Measurements from ENCODE around the gene DPCD.
"Not testable (repeated sequence)": the region's sequence is repeated elsewhere in the genome, so short reads cannot be mapped to it uniquely, and the experiment has no call there.

Gene DPCD

GRCh38 chr10:101617824-101618568 lies 29.9 kb downstream of the DPCD start:
- DNase-seq (no peak), ATAC-seq (no peak)
- Mint-ChIP-seq H3K9me3 (no peaks in the 10 kb centered on the region), H3K27ac (peak overlapping the region; percentile 3), H3K4me1 (peaks cover 3% of the 10 kb centered on the region), H3K36me3 (ENCODE audit: low read depth) (peaks cover 12% of the 10 kb centered on the region), H3K27me3 (no peaks in the 10 kb centered on the region), H3K4me3 (no peak overlapping the region)

DNA sequence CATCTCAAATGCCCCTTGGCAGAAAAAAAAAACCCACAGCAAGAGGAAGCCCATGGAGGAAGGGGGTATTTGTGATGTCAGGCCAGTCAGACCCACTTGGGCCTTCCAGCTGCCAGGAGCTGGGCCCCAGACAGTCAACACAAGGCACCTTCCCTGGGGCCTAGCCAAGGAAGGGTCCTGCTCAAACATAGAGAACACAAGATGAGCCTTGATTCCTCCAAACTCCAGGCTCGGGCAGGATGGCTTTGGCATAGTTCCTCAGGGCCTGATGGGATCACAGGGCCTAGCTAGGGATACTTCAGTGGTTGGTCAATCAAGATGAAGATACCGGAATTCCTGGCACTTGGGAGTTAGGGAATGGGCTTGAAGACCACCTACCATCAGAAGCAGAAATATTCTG lies 30.8 kb downstream of the DPCD start:
- Mint-ChIP-seq H3K27me3 (no peaks in the 10 kb centered on the region), H3K36me3 (ENCODE audit: low read depth) (peaks cover 18% of the 10 kb centered on the region), H3K27ac (no peak overlapping the region), H3K4me3 (no peak overlapping the region), H3K4me1 (peaks cover 3% of the 10 kb centered on the region), H3K9me3 (no peaks in the 10 kb centered on the region)
- ATAC-seq (no peak), DNase-seq (no peak)

DNA sequence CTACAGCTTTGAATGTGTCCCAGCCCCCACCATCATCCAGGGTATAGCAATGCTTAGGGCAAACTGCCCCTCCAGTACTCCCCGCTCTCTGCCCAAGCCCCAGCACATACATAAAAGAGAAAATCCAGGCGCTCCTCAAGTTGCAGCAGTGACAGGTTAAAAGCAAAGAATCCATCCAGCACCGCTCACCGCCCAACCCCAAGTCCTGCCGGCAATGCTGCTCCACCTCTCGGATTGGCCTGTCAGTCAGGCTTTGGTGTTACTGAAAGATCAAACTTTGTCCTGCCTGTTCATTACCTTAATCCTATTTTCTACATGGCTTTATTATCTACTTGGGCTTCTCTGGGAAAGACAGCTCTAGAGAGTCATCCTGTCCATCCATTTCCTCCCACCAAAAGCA lies 31.9 kb downstream of the DPCD start:
- DNase-seq, result no peak
- no peak for ATAC-seq
- H3K4me1 Mint-ChIP-seq, result peaks cover 3% of the 10 kb centered on the region
- H3K4me3 Mint-ChIP-seq, result no peak overlapping the region
- H3K27me3 Mint-ChIP-seq, result no peaks in the 10 kb centered on the region
- no peak overlapping the region for H3K27ac Mint-ChIP-seq
- H3K9me3 Mint-ChIP-seq, result no peaks in the 10 kb centered on the region
- H3K36me3 Mint-ChIP-seq (ENCODE audit: low read depth), result peaks cover 26% of the 10 kb centered on the region

DNA sequence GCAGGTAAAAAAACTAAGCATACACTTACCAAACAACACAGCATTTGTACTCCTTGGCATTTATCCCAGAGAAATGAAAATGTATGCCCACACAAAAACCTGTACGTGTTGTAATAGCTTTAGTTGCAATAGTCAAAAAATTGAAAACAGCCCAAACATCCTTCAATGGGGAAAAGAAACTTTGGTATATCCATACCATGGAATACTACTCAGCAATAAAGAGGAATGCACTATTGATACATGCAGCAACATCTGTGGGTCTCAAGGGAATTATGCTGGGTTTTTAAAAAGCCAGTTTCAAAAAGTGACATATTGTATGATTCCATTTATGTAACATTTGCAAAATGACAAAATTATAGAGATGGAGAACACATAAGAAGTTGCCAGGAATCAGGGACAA lies 35.4 kb downstream of the DPCD start:
- peaks cover 26% of the 10 kb centered on the region for H3K36me3 Mint-ChIP-seq (ENCODE audit: low read depth)

GRCh38 chr10:101624526-101625102 lies 36.5 kb downstream of the DPCD start:
- Mint-ChIP-seq H3K9me3 (no peaks in the 10 kb centered on the region), H3K4me3 (no peak overlapping the region), H3K4me1 (no peaks in the 10 kb centered on the region), H3K27me3 (no peaks in the 10 kb centered on the region), H3K27ac (no peak overlapping the region), H3K36me3 (ENCODE audit: low read depth) (peaks cover 26% of the 10 kb centered on the region)
- ATAC-seq (no peak), DNase-seq (no peak)

More for the DNA sequence above, 35.4 kb downstream of the DPCD start:
- no peak for ATAC-seq
- no peak for DNase-seq
- H3K27me3 Mint-ChIP-seq, result no peaks in the 10 kb centered on the region
- H3K4me1 Mint-ChIP-seq, result no peaks in the 10 kb centered on the region
- no peak overlapping the region for H3K27ac Mint-ChIP-seq
- no peaks in the 10 kb centered on the region for H3K9me3 Mint-ChIP-seq
- H3K4me3 Mint-ChIP-seq, result no peak overlapping the region

- ATAC-seq, result no peak
- H3K27me3 Mint-ChIP-seq, result no peaks in the 10 kb centered on the region
- no peaks in the 10 kb centered on the region for H3K4me1 Mint-ChIP-seq
- no peak overlapping the region for H3K27ac Mint-ChIP-seq
- peaks cover 25% of the 10 kb centered on the region for H3K36me3 Mint-ChIP-seq (ENCODE audit: low read depth)
- no peaks in the 10 kb centered on the region for H3K9me3 Mint-ChIP-seq
- H3K4me3 Mint-ChIP-seq, result no peak overlapping the region
- no peak for DNase-seq
Measured at GRCh38 chr10:101625821-101626412, 37.8 kb downstream of the DPCD start.

- H3K27me3 Mint-ChIP-seq, result no peaks in the 10 kb centered on the region
- H3K9me3 Mint-ChIP-seq, result no peaks in the 10 kb centered on the region
- no peak overlapping the region for H3K27ac Mint-ChIP-seq
- H3K36me3 Mint-ChIP-seq (ENCODE audit: low read depth), result peaks cover 7% of the 10 kb centered on the region
- ATAC-seq, result no peak
- no peaks in the 10 kb centered on the region for H3K4me1 Mint-ChIP-seq
- no peak overlapping the region for H3K4me3 Mint-ChIP-seq
- DNase-seq, result no peak
Measured at GRCh38 chr10:101629837-101630632, 41.9 kb downstream of the DPCD start.

DNA sequence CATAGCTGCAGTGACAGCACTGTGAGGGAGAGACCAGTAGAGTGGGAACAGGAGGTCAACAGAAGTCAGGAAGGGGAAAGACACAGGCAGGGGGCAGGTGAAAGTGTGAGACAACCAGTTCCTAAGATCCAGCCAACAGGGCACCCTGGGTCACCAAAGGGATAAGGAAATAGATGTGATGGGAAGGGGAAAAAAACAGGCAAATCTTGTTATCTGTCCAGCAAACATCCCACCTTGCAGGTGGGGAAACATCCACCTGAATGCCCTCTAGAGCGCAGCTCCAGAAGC lies 42.5 kb downstream of the DPCD start:
- H3K9me3 Mint-ChIP-seq, result no peaks in the 10 kb centered on the region
- H3K36me3 Mint-ChIP-seq (ENCODE audit: low read depth), result peaks cover 7% of the 10 kb centered on the region
- DNase-seq, result no peak
- no peaks in the 10 kb centered on the region for H3K27me3 Mint-ChIP-seq
- H3K4me1 Mint-ChIP-seq, result peaks cover 2% of the 10 kb centered on the region
- no peak overlapping the region for H3K27ac Mint-ChIP-seq
- H3K4me3 Mint-ChIP-seq, result no peak overlapping the region
- ATAC-seq, result no peak

GRCh38 chr10:101631821-101632475 lies 43.8 kb downstream of the DPCD start:
- Mint-ChIP-seq H3K4me3 (no peak overlapping the region), H3K27me3 (no peaks in the 10 kb centered on the region), H3K27ac (peak overlapping the region; percentile 5), H3K9me3 (no peaks in the 10 kb centered on the region), H3K36me3 (ENCODE audit: low read depth) (peaks cover 9% of the 10 kb centered on the region), H3K4me1 (peaks cover 4% of the 10 kb centered on the region)
- no peak for DNase-seq
- no peak for ATAC-seq

GRCh38 chr10:101633510-101633909 lies 45.4 kb downstream of the DPCD start:
- H3K36me3 Mint-ChIP-seq (ENCODE audit: low read depth), result peaks cover 17% of the 10 kb centered on the region
- not testable (repeated sequence) for H3K27me3 Mint-ChIP-seq, DNase-seq, H3K27ac Mint-ChIP-seq, H3K9me3 Mint-ChIP-seq, ATAC-seq, H3K4me3 Mint-ChIP-seq, H3K4me1 Mint-ChIP-seq

DNA sequence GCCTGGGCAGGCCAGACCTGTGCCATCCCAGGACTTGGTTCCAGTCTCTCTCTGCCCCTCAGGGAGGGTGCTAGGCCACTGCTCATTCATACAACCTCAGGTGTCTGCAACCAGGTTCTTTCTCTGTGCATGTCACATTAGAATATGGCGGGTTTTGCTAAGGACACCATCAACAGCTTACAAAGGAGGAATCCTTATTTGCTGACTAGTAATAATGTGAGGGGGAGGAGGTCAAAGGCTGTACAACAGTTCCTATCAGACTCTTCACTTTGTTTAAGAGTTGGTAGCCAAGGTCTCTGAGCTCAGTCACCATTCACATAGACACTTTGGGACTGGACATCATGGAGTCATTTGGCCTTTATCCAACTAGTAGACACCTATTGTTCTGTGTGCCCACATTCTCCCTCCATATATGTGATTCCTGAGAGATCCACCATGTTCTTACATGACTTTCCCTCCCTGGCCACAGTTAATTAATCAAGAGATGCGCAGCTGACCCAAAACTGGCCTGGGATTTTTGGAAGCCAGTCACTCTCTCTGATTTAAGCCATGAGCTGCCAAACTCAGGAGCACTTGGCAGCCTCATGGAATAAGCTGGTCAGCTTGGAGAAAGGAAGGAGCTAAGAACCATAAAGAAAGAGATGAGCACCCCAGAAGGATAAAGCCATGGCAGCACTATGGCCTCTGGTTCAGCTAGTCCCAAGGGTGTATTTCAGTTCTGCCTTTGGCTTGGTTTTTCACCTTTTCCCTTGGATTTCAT lies 51.2 kb downstream of the DPCD start:
- Mint-ChIP-seq H3K9me3 (no peaks in the 10 kb centered on the region), H3K4me3 (no peak overlapping the region), H3K36me3 (ENCODE audit: low read depth) (peaks cover 25% of the 10 kb centered on the region), H3K27me3 (no peaks in the 10 kb centered on the region), H3K4me1 (peaks cover 7% of the 10 kb centered on the region), H3K27ac (no peak overlapping the region)
- DNase-seq (no peak), ATAC-seq (no peak)

DNA sequence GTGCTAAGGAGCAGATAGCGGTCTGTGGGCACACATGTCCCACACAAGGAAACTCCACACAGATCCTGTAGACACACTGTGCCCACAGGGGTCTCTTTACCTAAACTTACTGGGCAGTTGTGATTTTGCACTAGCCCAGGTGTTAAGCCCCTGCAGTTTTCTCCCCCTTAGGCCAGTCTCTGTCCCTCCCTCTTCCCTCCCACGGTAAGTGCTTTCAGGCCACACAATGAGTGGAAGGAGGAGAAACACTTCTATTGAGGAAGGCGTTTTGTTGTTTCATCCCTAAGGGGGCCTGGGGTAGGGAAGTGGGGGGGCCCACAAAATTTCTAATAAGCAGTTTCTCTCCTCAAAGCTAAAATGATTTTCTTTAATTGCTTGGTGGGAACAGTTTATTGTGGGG lies 55.4 kb downstream of the DPCD start:
- peaks cover 3% of the 10 kb centered on the region for H3K4me1 Mint-ChIP-seq
- H3K36me3 Mint-ChIP-seq (ENCODE audit: low read depth), result peaks cover 12% of the 10 kb centered on the region
- DNase-seq (no peak), ATAC-seq (no peak)
- no peaks in the 10 kb centered on the region for H3K27me3 Mint-ChIP-seq
- H3K9me3 Mint-ChIP-seq, result no peaks in the 10 kb centered on the region
- no peak overlapping the region for H3K27ac Mint-ChIP-seq
- no peak overlapping the region for H3K4me3 Mint-ChIP-seq

- no peaks in the 10 kb centered on the region for H3K27me3 Mint-ChIP-seq
- no peak overlapping the region for H3K27ac Mint-ChIP-seq
- no peak for ATAC-seq
- no peak for DNase-seq
- no peaks in the 10 kb centered on the region for H3K9me3 Mint-ChIP-seq
- H3K4me3 Mint-ChIP-seq, result no peak overlapping the region
- H3K36me3 Mint-ChIP-seq (ENCODE audit: low read depth), result peaks cover 11% of the 10 kb centered on the region
- peaks cover 3% of the 10 kb centered on the region for H3K4me1 Mint-ChIP-seq
Measured at GRCh38 chr10:101644002-101644401, 55.9 kb downstream of the DPCD start.

DNA sequence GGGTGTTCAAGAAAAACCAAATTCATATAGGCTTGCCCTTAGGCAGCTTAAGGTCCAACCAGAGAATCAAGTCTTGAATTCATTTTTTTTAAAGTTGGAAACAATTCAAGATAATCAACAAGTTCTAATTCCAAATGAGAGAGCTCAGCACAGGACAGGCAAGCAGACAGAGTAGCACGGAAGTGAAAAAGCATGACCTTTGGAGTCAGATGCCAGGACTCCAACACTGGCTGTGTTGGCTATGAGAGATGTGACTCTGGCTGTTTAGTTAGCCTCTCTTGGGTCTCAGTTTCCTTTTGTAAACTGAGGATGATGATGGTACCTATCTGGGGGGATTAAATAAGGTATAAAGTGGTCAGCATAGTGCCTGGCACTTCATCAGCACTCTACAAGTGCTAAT lies 57.5 kb downstream of the DPCD start:
- H3K27ac Mint-ChIP-seq, result no peak overlapping the region
- DNase-seq (no peak), ATAC-seq (no peak)
- H3K4me1 Mint-ChIP-seq, result no peaks in the 10 kb centered on the region
- H3K36me3 Mint-ChIP-seq (ENCODE audit: low read depth), result peaks cover 2% of the 10 kb centered on the region
- no peaks in the 10 kb centered on the region for H3K27me3 Mint-ChIP-seq
- no peak overlapping the region for H3K4me3 Mint-ChIP-seq
- H3K9me3 Mint-ChIP-seq, result no peaks in the 10 kb centered on the region

Measured in activated naive CD8-positive, alpha-beta T cell treated with anti-CD3 and anti-CD28 coated beads, Interleukin-2, amount 50 U/mL, for 24 hours (primary cell).